Thyroid gland (tissue), 4 donors: Measurements from ENCODE around the gene HIGD2A.

Source experiments
- CTCF ChIP-seq, 6 experiments: fragments of 200-600 bp in 3 of 6; fragments of 450-650 bp in 3 of 6; sonication (generic) in 3 of 6; IDR thresholded peaks; one replicate each; pipeline ENCODE4 v1.5.1; 2016 to 2019; ENCODE audit warnings: antibody characterized with exemption in 6 of 6, mild to moderate bottlenecking in 2 of 6, inconsistent platforms in 1 of 6, moderate library complexity in 1 of 6
- POLR2A ChIP-seq, 2 donors: fragments of 450-650 bp; IDR thresholded peaks; one replicate each; pipeline ENCODE4 v1.6.1; 2017; ENCODE audit warnings: antibody characterized with exemption in 2 of 2, mild to moderate bottlenecking in 2 of 2, moderate library complexity in 1 of 2

GRCh38 chr5:176424181-176424580, 35.6 kb downstream of the HIGD2A start:
- no peak for TF ChIP-seq CTCF (IDR thresholded peaks at IDR 0.05)
- TF ChIP-seq POLR2A (IDR thresholded peaks at IDR 0.05): no peak
